Epidermal melanocyte (primary cell): ENCODE data around the gene PARVB.
"Not testable (repeated sequence)": the region's sequence is repeated elsewhere in the genome, so short reads cannot be mapped to it uniquely, and the experiment has no call there.

Experiments used
- DNase-seq: peaks from one replicate; pipeline ENCODE4 v3.0.0; 2011; ENCODE audit warnings: low spot score; ENCODE audit not compliant: insufficient read length

The PARVB gene

DNA sequence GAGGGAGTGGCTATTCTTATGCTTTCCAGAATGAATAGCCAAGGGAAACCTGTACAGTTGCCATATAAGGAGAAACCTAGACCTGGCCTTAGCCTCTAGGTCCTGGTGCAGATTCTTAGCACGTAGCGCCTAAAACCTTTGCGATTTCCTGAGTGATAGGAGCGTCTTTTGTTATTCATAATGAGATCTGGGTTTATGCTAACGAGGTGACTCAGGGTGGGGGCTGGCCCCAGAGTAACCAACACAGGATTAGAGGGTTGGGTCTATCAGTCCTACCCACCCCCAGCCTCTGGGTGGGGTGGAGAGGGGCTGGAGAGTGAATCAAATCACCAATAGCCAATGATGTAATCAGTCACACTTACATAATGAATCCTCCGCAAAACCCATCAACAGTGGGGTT is 83.2 kb downstream of the PARVB start:
- DNase-seq: no peak

DNA sequence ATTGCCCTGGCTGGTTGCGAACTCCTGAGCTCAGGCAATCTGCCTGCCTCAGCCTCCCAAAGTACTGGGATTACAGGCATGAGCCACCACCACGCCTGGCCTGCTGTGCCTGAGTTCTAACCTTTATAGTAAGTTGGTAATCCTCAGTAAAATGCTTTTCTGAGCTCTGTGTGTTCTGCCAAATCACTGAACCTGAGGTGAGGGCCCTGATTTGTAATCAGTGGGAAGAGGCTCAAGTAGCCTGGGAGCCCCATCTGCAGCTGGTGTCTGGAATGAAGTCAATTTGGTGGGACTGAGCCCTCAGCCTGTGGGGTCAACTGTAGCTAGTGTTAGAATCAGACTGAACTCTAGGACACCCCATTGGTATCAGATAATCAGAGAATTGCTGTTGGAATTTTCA is 84.0 kb downstream of the PARVB start:
- no peak for DNase-seq

DNA sequence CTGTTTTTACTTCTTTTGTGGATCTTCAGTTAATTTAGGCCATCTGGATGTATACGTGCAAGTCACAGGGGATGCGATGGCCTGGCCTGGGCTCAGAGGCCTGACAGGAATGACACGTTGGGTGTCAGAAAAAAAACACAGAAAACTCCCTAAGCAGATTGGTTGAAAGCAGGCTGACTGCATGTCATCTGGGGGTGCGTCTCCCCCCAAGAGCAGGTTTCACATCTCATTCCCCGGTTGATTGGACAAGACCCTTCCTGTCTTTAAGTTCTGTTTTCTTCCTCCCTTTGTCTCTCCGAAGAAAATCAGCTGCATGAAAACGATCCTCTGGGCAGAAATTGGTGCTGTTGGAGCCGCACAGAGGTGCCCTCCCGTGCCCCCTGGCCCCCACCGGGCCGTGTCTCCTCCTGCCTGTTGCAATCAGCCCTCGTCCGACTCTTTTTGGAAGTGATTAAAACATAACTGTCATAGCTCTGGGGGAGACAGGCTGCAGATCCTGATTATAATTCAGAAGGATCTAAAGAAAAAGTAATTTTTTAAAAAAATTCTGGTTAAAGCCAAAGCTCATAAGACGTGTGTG is 84.8 kb downstream of the PARVB start:
- DNase-seq: no peak

DNA sequence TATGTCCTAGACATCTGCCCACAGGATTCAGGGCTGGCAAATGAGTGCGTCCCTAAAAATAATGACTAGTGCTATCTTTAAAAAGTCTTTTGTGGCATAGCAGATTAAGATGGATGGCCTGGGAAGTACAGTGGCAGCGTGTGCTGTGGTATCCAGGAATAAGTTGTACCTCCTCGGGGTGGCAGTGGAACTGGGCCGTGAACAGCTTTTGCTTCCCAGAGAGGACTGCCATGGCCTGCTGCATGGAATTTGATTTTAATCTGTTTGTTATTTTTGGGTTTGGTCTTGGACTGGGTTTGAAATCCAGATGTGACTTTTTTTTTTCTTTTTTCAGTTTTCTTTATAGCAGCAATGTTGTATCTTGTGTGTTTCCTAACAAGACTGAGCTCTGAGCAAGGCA is 85.3 kb downstream of the PARVB start:
- DNase-seq: no peak

DNA sequence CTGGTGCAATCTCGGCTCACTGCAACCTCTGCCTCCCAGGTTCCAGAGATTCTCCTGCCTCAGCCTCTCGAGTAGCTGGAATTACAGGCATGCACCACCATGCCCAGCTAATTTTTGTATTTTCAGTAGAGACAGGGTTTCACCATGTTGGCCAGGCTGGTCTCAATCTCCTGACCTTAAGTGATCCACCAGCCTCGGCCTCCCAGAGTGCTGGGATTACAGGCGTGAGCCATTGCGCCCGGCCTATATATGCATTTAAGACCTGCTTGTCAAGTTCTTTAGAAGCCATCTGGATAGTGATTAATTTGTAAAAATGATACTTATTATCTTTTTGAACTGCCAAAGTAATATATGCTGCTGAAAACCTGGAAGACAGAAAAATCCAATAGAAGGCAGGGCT is 86.6 kb downstream of the PARVB start:
- not testable (repeated sequence) for DNase-seq

DNA sequence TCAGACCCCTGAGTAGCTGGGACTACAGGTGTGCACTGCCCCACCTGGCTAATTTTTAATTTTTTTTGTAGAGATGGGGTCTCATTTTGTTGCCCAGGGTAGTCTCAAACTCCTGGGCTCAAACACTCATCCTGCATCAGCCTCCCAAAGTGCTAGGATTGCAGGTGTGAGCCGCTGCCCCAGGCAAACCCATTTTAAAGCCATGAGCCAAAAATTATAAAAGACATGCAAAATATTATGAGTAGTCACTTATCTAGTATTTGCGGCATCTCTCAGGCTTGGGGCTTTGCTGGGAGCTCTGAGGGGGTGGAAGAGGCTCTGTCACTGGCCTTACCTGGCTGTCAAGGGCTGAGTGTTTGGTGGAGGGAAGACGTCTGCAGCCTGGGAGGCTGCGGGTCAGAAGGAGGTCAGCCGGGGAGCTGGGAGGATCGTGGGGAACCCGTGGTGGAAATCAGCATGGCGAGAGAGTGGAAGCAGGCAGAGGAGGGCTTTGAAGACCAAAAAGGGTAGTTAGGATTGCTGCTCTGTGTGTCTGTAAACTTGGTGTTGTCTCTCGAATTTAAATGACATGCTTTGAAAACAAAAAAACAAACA is 87.6 kb downstream of the PARVB start:
- no peak for DNase-seq

DNA sequence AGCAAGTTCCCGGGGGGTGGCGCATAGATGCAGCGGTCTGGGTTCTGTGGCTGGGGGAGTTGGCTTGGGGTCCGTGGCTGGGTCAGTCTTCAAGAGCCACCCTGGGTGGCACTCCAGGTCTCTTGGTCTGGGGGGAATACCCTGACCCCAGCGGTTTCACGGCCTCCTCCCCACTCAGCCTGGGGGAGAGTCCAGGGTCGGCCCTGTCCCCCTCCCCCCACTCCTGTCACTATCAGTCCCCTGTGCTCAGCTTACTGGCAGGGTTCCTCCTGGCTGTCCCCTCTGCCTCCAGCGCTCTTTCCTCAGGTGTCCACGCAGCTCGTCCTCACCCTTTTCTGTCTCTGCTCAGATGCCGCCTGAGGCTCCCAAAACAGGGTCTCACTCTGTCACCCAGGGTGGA is 88.1 kb downstream of the PARVB start:
- DNase-seq: no peak

DNA sequence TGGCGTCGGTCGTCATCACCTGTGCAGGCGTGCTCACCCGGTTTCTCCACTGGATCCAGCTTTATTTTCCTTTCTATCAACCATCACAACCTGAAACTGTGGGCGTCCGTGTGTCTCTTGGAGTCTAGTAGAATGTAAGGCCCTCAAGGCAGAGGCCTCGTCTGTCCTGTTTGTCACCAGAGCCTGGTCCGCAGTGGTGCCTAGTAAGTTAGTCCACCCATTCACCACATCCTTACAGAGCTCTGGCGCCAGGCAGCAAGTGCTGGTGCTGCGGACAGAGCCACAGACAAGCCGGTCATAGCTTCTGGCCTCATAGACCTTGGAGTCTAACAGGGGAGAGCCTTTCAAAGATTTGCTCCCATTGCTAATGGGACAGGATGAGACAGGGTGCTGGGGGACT is 92.2 kb downstream of the PARVB start:
- no peak for DNase-seq

DNA sequence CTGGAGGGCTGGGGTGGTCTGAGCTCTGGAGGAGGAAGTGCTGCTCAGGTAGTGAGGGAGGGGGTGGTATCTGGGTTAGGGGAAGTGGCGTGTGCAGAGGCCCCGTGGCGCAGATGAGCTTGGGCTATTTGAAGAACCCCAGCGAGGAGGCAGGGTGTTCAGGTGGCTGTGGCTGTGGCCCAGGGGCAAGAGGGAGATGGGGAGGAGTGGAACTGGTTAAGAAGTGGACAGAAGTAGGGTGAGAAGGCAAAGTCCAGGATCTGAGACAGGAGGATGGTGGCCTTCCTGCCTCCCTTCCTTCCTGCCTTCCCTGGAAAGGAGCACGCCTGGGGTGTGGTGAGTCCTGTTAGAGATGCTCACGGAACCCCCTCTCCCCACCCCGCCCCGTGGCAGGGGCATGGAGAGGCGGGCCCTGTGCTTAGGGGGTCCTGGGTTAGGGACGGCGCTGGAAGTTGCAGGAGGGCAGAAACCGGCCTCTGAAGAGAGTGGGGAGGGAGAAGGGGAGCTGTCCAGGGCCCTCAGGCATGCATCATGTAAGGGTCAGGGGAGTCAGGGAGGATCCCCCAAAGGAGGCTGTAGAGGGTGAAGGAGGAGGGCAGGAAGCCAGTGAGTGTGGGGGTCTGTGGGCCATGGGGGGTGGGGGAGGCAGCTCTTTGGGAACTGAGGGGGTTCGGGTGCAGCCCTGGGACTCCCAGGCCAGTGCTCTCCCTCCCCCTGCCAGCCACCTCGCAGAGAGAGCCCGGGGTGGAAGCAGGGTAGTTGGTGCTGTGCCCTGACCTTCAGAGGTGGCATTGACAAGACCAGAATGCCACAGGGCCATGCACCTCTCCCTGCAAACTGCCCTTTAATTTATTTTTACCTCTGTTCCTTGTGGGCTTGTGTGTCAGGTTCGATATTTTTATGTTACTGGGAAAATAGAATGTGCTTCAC is 92.9 kb downstream of the PARVB start:
- DNase-seq: no peak

DNA sequence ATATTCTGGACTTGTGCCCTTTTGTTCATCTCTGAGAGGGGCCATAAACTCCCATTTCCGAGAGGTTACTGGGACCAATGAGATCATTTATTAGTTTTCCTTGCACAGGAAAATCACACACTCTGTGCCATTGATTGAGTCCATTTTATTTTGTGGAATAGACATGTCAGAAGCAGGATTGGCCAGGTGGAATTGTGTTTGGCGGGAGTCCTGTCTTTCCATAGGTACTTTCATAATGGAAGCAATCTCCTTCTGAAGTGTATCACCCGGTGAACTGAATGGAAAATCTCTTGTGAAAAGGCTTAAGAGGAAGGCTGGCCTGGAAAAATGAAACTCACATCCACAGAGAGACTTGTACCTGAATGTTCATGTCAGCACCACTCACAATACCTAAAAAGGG is 93.6 kb downstream of the PARVB start:
- DNase-seq: no peak

DNA sequence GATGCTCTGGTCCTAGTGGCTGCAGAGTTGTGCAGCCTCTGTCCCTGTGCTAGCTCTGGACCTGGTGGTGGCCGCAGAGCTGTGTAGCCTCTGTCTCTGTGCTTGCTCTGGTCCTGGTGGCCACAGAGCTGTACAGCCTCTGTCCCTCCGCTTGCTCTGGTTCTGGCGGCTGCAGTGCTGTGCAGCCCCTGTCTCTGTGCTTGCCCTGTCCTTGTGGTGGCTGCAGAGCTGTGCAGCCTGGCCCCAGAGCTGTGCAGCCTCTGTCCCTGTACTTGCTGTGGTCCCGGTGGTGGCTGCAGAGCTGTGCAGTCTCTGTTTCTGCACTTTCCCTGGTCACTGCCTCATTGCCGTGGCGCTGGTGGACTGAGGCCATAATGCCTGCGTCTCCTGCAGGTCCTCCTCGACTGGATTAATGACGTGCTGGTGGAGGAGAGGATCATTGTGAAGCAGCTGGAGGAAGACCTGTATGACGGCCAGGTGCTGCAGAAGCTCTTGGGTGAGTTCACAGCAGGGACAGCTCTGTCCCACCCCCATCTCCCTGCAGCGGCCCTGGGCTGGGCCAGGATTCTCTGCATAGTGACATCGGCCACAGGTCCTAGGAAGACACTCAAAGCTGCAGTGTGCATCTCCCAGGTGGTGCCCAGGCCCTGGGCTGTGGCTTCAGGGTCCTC is 94.7 kb downstream of the PARVB start:
- DNase-seq: no peak

DNA sequence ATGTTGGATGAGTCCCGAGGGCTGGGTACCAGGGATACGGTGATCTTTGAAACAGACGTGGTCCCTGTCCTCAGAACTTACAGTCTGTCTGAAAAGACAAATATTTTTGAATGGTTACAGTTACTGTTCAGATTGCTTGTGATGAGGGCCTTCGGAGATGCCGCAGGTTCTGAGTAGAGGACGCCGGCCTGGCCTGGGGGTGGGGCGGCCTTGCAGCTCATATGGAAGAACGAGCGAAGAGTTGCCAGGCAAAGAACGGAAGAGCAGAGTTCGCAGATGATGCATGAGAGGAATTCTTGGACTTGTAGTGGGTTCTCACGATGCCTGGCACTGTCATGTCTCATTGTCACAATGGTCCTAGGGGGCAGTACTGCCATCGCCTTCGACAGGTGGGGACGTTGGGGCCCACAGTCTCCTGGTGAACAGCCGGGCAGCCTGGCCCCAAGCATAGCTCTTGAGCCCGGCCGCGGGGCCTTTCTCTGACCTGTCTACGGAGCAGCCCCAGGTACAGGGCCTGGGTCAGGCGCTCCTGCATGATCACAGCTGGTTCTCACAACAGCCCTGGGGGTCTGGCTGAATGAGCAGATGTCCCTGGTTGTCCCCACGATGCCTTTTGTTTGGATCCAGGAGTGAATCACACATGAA is 95.7 kb downstream of the PARVB start:
- DNase-seq: no peak

DNA sequence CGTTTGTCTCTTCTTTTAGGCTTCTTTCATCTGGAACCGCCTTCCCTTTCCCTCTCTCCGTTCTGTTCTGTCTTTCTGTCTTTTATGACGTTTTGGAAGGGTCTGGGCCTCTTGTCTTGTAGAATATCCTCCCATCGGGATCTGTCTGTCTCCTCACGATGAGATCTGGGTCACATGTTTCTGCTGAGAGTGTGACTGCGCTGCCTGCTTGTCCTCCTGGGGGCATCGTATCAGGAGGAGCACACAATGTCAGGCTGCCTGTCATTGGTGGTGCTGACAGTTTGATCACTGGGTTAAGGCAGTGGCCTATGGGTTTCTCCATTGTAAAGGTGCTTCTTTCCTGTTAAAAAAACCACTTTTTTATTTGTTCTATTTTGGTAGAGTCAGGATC is 96.2 kb downstream of the PARVB start:
- no peak for DNase-seq

DNA sequence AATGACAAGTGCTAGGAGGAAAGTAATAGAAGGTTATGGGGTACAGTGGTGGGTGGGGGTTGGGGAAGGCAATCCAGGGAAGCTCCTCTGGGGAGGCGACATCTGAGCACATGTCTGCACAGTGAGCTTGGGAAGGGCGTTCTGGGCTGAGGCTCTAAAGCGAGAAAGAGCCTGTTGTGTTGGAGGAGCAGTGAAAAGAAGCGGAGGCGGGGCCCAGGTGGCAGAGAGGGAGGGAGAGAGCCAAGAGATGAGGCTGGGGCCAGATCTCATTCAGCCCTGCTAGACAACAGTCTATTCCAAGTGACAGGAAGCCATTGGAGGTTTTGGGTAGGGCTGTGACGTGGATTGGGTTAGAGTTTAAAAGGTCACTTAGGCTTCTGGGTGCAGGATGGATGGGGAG is 101.3 kb downstream of the PARVB start:
- DNase-seq: no peak

DNA sequence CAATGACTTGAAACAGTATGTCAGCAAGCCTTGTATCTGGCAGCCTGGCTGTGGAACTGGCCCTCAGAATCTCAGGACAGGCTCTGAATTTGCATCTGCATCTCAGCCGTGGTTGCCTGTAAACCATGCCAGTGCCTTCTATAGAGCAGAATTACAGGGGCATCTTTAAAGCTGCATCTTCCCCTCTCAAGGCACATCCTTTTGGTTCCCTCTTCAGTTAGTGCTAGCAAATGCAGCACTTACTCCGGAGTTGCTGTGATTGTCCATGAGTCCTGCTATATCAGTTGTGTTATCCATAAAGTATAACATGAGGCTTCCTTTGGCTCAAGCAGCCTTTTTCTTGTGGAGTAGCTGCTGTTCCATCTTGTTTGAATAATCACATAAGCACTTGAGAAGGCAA is 102.7 kb downstream of the PARVB start:
- DNase-seq: no peak

DNA sequence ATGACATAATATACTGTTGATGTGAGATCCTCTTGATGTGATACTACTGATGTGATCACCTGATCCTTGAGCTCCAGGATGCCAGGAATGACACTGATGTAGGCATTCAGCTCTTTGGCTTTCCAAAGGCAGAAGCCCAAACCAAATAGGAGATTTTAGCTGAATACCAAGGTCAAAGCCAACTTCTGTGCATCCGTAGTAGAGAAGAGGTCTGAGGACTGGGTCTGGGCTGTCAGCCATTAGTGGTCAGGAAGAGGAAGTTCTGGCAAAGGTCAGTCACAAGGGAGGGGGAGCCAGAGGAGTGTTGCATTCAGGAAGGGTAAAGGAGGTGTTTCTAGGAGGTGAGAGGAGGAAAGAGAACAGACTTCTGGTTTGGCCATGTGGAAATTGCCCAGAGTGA is 103.3 kb downstream of the PARVB start:
- no peak for DNase-seq

DNA sequence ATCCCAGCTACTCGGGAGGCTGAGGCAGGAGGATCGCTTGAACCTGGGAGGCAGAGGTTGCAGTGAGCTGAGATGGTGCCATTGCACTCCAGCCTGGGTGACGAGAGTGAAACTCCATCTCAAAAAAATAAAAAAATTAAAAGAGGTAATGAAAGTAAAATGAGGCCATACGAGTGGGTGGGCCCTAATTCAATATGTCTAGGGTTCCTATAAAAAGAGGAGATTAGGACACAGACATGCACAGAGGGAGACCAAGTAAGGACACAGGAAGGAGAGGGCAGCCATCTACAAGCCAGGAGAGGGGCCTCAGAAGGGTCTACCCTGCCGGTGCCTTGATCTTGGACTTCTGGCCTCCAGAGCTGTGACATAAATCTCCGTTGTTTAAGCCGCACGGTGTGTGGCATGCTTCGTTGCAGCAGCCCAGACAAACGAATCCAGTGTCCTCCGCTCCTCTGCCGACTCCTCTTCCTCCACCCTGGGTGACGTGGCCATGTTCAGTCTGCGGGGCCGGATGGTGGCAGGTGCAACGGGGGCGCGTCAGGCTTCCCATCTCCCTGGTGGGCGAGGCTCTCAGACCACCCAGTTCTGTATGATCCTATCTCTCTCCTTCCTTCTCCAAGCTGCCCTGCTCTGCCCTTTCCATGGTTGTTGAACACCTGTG is 105.0 kb downstream of the PARVB start:
- no peak for DNase-seq

DNA sequence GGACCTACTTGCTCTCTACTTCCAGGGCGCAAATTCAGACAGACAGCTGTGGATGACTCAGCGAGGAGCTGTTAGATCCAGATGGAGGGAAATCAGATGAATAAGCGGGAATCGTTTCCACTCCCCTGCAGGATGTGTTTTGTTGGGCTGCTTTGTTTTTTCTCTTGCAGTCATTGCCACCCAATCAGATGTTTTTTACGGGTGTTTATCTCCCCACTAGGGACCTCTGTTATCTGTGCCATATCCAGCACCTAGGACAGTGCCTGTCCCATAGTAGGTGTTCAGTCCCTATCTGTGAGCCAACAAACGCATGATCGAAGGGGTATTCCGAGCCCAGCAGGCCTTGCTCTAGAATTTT is 105.5 kb downstream of the PARVB start:
- no peak for DNase-seq

DNA sequence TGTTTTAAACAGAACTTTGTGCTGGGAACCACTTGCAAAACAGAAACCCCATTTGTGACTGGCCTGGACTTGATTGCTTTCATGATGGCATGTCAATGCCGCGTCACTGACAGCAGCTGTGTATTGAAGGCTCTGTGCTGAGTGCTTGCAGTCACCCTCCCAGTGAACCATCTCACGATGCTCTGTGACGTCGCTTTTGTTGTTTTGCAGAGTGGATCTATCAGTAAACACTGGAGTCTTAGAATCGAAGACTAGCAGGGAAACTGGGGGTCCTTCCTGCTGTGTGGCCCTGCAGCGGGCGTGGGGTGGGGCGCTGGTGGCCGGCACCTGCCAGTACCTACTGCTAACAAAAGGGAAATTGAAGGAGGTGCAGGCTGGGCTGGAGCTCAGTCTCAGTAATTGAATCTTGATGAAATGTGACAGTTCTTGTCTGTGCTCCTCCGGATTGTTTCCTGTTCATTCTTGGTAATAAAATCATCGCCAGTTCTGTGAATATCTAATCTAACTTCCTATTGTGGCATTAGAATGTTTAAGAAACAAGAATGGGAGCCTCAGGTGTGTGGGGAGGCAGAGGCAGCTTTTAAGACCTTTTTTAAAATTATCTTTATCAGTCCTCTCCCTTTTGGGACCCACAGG is 106.1 kb downstream of the PARVB start:
- DNase-seq: no peak

DNA sequence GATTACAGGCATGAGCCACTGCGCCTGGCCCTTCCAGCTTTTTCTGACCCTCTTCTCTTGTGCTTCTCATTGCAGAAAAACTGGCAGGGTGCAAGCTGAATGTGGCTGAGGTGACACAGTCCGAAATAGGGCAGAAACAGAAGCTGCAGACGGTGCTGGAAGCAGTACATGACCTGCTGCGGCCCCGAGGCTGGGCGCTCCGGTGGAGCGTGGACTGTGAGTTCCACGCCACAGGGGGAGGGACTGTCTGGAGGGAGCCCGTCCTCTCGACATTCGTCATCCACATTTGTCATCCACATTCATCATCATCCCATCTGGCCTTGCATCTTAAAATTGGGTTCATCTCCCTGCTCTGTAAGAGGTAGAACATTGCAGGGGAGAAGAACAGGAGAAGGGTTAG is 107.3 kb downstream of the PARVB start:
- DNase-seq: no peak
